Activated T-helper 1 cell treated with Interleukin-2 at 50 U/mL for 16 hours (primary cell): Measurements from ENCODE around the gene HOXB7.

Experiments used
- DNase-seq: peaks from one replicate; pipeline ENCODE4 v3.0.0-alpha.2; 2020; ENCODE audit warnings: low read depth

HOXB7 gene

GRCh38 chr17:48610282-48611211 lies at the start of gene HOXB7:
TSS of gene HOXB7 (minus strand) at chr17:48611017. CDS start at chr17:48610918, 99 bp downstream.
- DNase-seq = no peak

- DNase-seq = no peak
Measured at GRCh38 chr17:48655913-48656312, 45.1 kb upstream of the HOXB7 start.

- no peak for DNase-seq
Measured at GRCh38 chr17:48649741-48650140, 38.9 kb upstream of the HOXB7 start.

- no peak for DNase-seq
Measured at GRCh38 chr17:48647963-48648245, 37.1 kb upstream of the HOXB7 start.

GRCh38 chr17:48647103-48647962 lies 36.5 kb upstream of the HOXB7 start:
- no peak for DNase-seq

GRCh38 chr17:48646183-48647102 lies 35.6 kb upstream of the HOXB7 start:
- DNase-seq = no peak

- no peak for DNase-seq
Measured at GRCh38 chr17:48645639-48646182, 34.9 kb upstream of the HOXB7 start.

GRCh38 chr17:48644910-48645557 lies 34.2 kb upstream of the HOXB7 start:
- DNase-seq = no peak

GRCh38 chr17:48644159-48644558 lies 33.3 kb upstream of the HOXB7 start:
- no peak for DNase-seq

- no peak for DNase-seq
Measured at GRCh38 chr17:48643697-48644012, 32.8 kb upstream of the HOXB7 start.

- no peak for DNase-seq
Measured at GRCh38 chr17:48642843-48643696, 32.3 kb upstream of the HOXB7 start.

- DNase-seq = no peak
Measured at GRCh38 chr17:48642059-48642842, 31.4 kb upstream of the HOXB7 start.

- no peak for DNase-seq
Measured at GRCh38 chr17:48641541-48642058, 30.8 kb upstream of the HOXB7 start.

- no peak for DNase-seq
Measured at GRCh38 chr17:48640858-48641180, 30.0 kb upstream of the HOXB7 start.

GRCh38 chr17:48639982-48640857 lies 29.4 kb upstream of the HOXB7 start:
- DNase-seq = no peak

- no peak for DNase-seq
Measured at GRCh38 chr17:48639136-48639535, 28.3 kb upstream of the HOXB7 start.

GRCh38 chr17:48637323-48638260 lies 26.8 kb upstream of the HOXB7 start:
- no peak for DNase-seq
